ENCODE data around the gene CHSY3.

DNA sequence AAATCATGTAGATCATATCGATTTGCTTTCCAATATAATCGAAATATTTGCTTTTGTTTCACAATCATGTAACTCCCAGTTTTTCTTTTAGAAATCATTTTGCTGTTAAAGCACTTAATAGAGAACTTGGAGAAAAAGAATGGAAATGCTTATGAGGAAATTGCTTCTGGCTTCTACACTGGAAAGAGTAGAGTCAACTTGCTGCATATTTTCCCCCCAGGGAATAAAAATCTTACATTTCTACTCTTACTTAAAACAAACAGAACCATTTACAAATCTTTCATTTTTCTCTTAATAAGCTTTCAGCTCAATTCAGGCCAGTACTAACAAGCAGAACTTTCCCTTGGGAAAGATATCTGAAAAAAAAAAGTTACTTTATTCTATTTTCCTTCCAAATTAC, 312.0 kb downstream of the CHSY3 start:
- TF ChIP-seq, protein P1, sequence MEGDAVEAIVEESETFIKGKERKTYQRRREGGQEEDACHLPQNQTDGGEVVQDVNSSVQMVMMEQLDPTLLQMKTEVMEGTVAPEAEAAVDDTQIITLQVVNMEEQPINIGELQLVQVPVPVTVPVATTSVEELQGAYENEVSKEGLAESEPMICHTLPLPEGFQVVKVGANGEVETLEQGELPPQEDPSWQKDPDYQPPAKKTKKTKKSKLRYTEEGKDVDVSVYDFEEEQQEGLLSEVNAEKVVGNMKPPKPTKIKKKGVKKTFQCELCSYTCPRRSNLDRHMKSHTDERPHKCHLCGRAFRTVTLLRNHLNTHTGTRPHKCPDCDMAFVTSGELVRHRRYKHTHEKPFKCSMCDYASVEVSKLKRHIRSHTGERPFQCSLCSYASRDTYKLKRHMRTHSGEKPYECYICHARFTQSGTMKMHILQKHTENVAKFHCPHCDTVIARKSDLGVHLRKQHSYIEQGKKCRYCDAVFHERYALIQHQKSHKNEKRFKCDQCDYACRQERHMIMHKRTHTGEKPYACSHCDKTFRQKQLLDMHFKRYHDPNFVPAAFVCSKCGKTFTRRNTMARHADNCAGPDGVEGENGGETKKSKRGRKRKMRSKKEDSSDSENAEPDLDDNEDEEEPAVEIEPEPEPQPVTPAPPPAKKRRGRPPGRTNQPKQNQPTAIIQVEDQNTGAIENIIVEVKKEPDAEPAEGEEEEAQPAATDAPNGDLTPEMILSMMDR (IDR thresholded peaks at IDR 0.05): no peak
- no peak for TF ChIP-seq POLR2A (IDR thresholded peaks at IDR 0.05)
